K562 (cell line): ENCODE data around the gene VSTM2B. TPM values are rescaled to one million over a fixed set of nuclear protein-coding genes. Genes with fewer than 3 reads are reported as not detected.

Experiments used
- ATAC-seq: fragments of 200-7000 bp; cut with Tn5 transposase; 3 replicates; pipeline ENCODE4 v1.9.1; 2020; ENCODE audit warnings: moderate library complexity
- BruUV-seq: library from RNA; stranded (reverse); fragments of 400-500 nt; replicated peaks from 2 replicates; lab custom pipeline; 2021; lab: Mats Ljungman, UMichigan
- CTCF ChIA-PET: fragments of 300-600 bp; formaldehyde crosslinking; extraction: SDS; loops from one replicate; lab custom pipeline; 2021; ENCODE audit warnings: low intra/inter-chr PET ratio; lab: Yijun Ruan, JAX
- POLR2A ChIA-PET: fragments of 300-600, 350-650 bp; sonication (Branson Sonifier 250); formaldehyde crosslinking; extraction: SDS; loops from one replicate; lab custom pipeline; 2021; ENCODE audit warnings: antibody characterized with exemption, inconsistent platforms; lab: Yijun Ruan, JAX
- DNase-seq, 4 experiments: peaks; one replicate each; pipeline versions ENCODE4 v3.0.0 to v3.0.0-alpha.2; 2011 to 2018; ENCODE audit warnings: low spot score in 3 of 4, mixed read lengths in 3 of 4; ENCODE audit errors: extremely low read depth in 1 of 4
- FAIRE-seq: peaks from 2 replicates; lab custom pipeline; 2011; peaks lifted over from hg19 to GRCh38; lab: Jason Lieb, UNC
- H2AFZ ChIP-seq: 2 replicates; pipeline ENCODE4 v1.6.0; 2011; ENCODE audit warnings: low read depth, low read length, control low read depth, inconsistent platforms
- H3K27ac ChIP-seq: fragments of 200-600 bp; 3 replicates; pipeline ENCODE4 v1.8.0; 2011; ENCODE audit warnings: low read depth, mild to moderate bottlenecking, control low read depth, inconsistent platforms, low read length, moderate library complexity, mixed read lengths; ENCODE audit errors: extremely low read depth
- H3K27me3 ChIP-seq, 2 experiments: fragments of 300-600 bp in 1 of 2; 2 replicates in 1 of 2; 3 replicates in 1 of 2; pipeline versions ENCODE4 v1.6.0 to v1.8.0; 2011; ENCODE audit warnings: inconsistent platforms in 2 of 2, low read length in 2 of 2, mild to moderate bottlenecking in 1 of 2, mixed read lengths in 1 of 2, moderate library complexity in 1 of 2; ENCODE audit not compliant: control insufficient read depth in 2 of 2, insufficient read depth in 2 of 2
- H3K36me3 ChIP-seq: fragments of 300-600 bp; 3 replicates; pipeline ENCODE4 v1.8.0; 2011; ENCODE audit warnings: mild to moderate bottlenecking, low read length, inconsistent platforms; ENCODE audit not compliant: control insufficient read depth, insufficient read depth
- H3K4me1 ChIP-seq, 2 experiments: fragments of 200-600 bp in 1 of 2; replicated peaks in 1 of 2; 2 replicates in 1 of 2; 3 replicates in 1 of 2; pipeline versions ENCODE4 v1.5.1 to v1.8.0; 2011; ENCODE audit warnings: inconsistent platforms in 2 of 2, low read length in 2 of 2, mild to moderate bottlenecking in 1 of 2, mixed read lengths in 1 of 2, moderate library complexity in 1 of 2; ENCODE audit not compliant: control insufficient read depth in 2 of 2, insufficient read depth in 2 of 2
- H3K4me2 ChIP-seq: 2 replicates; pipeline ENCODE4 v1.6.1; 2011; ENCODE audit warnings: low read length, control low read depth, inconsistent platforms, mixed read lengths; ENCODE audit not compliant: insufficient read depth
- H3K4me3 ChIP-seq: fragments of 200-600 bp; sonication (generic), shearing (Covaris generic); 2 replicates; pipeline ENCODE4 v1.5.1; 2016; ENCODE audit warnings: control low read depth, inconsistent platforms
- H3K79me2 ChIP-seq: fragments of 200-600 bp; 3 replicates; pipeline ENCODE4 v1.8.0; 2011; ENCODE audit warnings: low read length, inconsistent platforms; ENCODE audit not compliant: control insufficient read depth, insufficient read depth
- H3K9ac ChIP-seq, 2 experiments: 2 replicates each; pipeline versions ENCODE4 v1.6.0 to v1.6.1; 2011; ENCODE audit warnings: low read depth in 2 of 2, low read length in 2 of 2, control low read depth in 1 of 2, inconsistent platforms in 1 of 2, mild to moderate bottlenecking in 1 of 2, mixed read lengths in 1 of 2; ENCODE audit not compliant: insufficient read depth in 1 of 2
- H3K9me1 ChIP-seq: one replicate; pipeline ENCODE4 v1.6.0; 2011; ENCODE audit warnings: inconsistent platforms, mild to moderate bottlenecking, low read length, moderate library complexity; ENCODE audit not compliant: control insufficient read depth, insufficient read depth
- H3K9me3 ChIP-seq: replicated peaks from 2 replicates; pipeline ENCODE4 v1.5.1; 2011; ENCODE audit warnings: low read depth, low read length, inconsistent platforms; ENCODE audit not compliant: control insufficient read depth, insufficient read depth
- H4K20me1 ChIP-seq: replicated peaks from 2 replicates; pipeline ENCODE4 v1.6.1; 2011; ENCODE audit warnings: low read length, inconsistent platforms, mixed read lengths; ENCODE audit not compliant: control insufficient read depth, insufficient read depth
- BRD4 ChIP-seq: fragments of 200-600 bp; sonication (generic); IDR thresholded peaks from 2 replicates; pipeline ENCODE4 v1.6.1; 2017; ENCODE audit warnings: inconsistent platforms
- CHCHD3 ChIP-seq: fragments of 250-450 bp; sonication (Bioruptor Pico); IDR thresholded peaks from 2 replicates; pipeline ENCODE4 v2.1.2; 2022; ENCODE audit warnings: mild to moderate bottlenecking
- DIDO1 ChIP-seq: fragments of 450-650 bp; IDR thresholded peaks from 2 replicates; pipeline ENCODE4 v1.6.1; 2016; ENCODE audit warnings: low read depth, missing biosample characterization, missing genetic modification characterization
- ETV6 ChIP-seq, 3 experiments: fragments of 150-350 bp in 1 of 3; sonication (generic) in 1 of 3; formaldehyde crosslinking in 1 of 3; IDR thresholded peaks; 2 replicates each; pipeline versions ENCODE4 v1.6.1 to v1.8.0; 2014 to 2022; ENCODE audit warnings: borderline replicate concordance in 2 of 3, low read depth in 2 of 3, antibody characterized with exemption in 1 of 3, low read length in 1 of 3, mild to moderate bottlenecking in 1 of 3, missing genetic modification reagents in 1 of 3
- KLF16 ChIP-seq: IDR thresholded peaks from 2 replicates; pipeline ENCODE4 v1.6.1; 2016; ENCODE audit warnings: antibody characterized with exemption
- PHB ChIP-seq: fragments of 250-450 bp; sonication (Bioruptor Pico); IDR thresholded peaks from 2 replicates; pipeline ENCODE4 v1.5.0; 2021
- SRSF7 ChIP-seq: fragments of 200-400 bp; formaldehyde crosslinking; optimal IDR thresholded peaks from 2 replicates; pipeline ENCODE3; 2017; ENCODE audit warnings: mild to moderate bottlenecking, low read depth, low read length
- SRSF9 ChIP-seq: fragments of 200-400 bp; formaldehyde crosslinking; IDR thresholded peaks from 2 replicates; pipeline ENCODE4 v1.6.1; 2017; ENCODE audit warnings: low read depth, low read length, borderline replicate concordance
- ZFP30 ChIP-seq: fragments of 250-450 bp; sonication (Bioruptor Pico); IDR thresholded peaks from 2 replicates; pipeline ENCODE4 v1.8.0; 2022; ENCODE audit warnings: moderate library complexity, mild to moderate bottlenecking, inconsistent platforms, borderline replicate concordance
- ZNF436 ChIP-seq: fragments of 250-450, 450-650 bp; sonication (Bioruptor Pico); formaldehyde crosslinking; IDR thresholded peaks from 2 replicates; pipeline ENCODE4 v1.7.0; 2020; ENCODE audit warnings: mild to moderate bottlenecking
- ZNF589 ChIP-seq: fragments of 200-800 bp; sonication (Bioruptor generic); IDR thresholded peaks from 2 replicates; pipeline ENCODE4 v1.6.1; 2016; ENCODE audit warnings: low read depth, missing genetic modification characterization, missing compliant biosample characterization
- ZNF778 ChIP-seq: fragments of 450-650 bp; formaldehyde crosslinking; IDR thresholded peaks from 2 replicates; pipeline ENCODE4 v1.4.0; 2020; ENCODE audit warnings: mild to moderate bottlenecking, moderate library complexity
- WGBS: fragments of 100-300 bp; shearing (Covaris generic); methylation state at CpG from one replicate; pipeline ENCODE4 v1.1.6; 2016; ENCODE audit warnings: low coverage, mixed read lengths; ENCODE audit not compliant: insufficient coverage; ENCODE audit errors: missing lambda C conversion rate; 5-methylcytosine and 5-hydroxymethylcytosine counted together
- in situ Hi-C: fragments of 300-500 bp; cut with MboI; formaldehyde crosslinking; loops from 4 replicates; pipeline ENCODE4 v1.15.0; 2018; ENCODE audit warnings: inconsistent platforms, mixed read lengths
- intact Hi-C: fragments of 100-400 bp; cut with micrococcal nuclease; formaldehyde crosslinking; loops from 2 replicates; pipeline ENCODE4 v1.14.2; 2022
- polyA plus RNA-seq, 8 experiments: library from polyadenylated mRNA; depleted of rRNA in 4 of 8; stranded (reverse) in 5 of 8; unstranded in 3 of 8; fragments of >200 nt; fragmentation: Nextera tagmentation in 2 of 8; fragmentation: Illumina TruSeq in 1 of 8; extraction: Ambion mirVana in 2 of 8; extraction: Trizol in 1 of 8; gene quantifications; 2 replicates each; pipeline versions ENCODE4 v1.2.1 to v1.2.3, GENCODE V29; 2011 to 2014; ENCODE audit warnings: inconsistent platforms in 1 of 8, missing spikeins in 1 of 8
- total RNA-seq, 7 experiments: library from RNA; depleted of rRNA in 6 of 7; stranded (reverse); fragments of >200 nt in 6 of 7; fragmentation: Illumina TruSeq in 2 of 7; extraction: Trizol in 2 of 7; gene quantifications; 2 replicates each; pipeline versions ENCODE4 v1.2.1 to v1.2.3, GENCODE V29; 2011 to 2021; ENCODE audit warnings: low replicate concordance in 1 of 7
- TF ChIP-seq, protein P1 (sequence below), 2 experiments: fragments of 450-650 bp in 1 of 2; IDR thresholded peaks; 2 replicates each; pipeline ENCODE4 v1.6.1; 2011 to 2017; ENCODE audit warnings: low read depth in 2 of 2, antibody characterized with exemption in 1 of 2, borderline replicate concordance in 1 of 2, low read length in 1 of 2, mild to moderate bottlenecking in 1 of 2, mixed read lengths in 1 of 2; ENCODE audit not compliant: control insufficient read depth in 1 of 2
- TF ChIP-seq, protein P2 (sequence below): fragments of 250-450 bp; sonication (Bioruptor Pico); IDR thresholded peaks from 2 replicates; pipeline ENCODE4 v1.5.0; 2021

The VSTM2B gene
- total and polyA plus RNA-seq, 9 of the 15 experiments (the other 6 are each of a cell fraction or from before 2014, with no cell fraction given) = not detected

DNA sequence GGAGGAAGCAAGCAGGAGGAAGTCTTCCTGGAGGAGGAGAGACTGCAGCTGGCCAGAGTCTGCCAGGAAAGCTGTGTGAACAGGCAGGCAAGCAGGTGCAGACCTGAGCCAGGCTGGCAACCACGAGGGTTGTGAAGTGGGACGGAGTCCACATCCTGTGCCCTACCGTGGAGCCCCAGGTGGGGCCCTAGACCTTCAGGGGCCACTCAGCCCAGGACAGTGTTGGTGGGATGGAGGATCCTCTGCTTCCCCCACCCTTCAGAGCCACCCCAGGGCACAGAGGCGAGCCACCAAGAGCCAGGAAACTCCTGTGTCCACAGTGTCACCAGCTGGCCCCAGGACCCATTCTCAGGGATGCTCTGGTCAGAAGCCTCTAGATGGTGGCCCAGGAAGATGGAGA is 8.4 kb upstream of the VSTM2B start (continued):
- TF ChIP-seq, protein P1, sequence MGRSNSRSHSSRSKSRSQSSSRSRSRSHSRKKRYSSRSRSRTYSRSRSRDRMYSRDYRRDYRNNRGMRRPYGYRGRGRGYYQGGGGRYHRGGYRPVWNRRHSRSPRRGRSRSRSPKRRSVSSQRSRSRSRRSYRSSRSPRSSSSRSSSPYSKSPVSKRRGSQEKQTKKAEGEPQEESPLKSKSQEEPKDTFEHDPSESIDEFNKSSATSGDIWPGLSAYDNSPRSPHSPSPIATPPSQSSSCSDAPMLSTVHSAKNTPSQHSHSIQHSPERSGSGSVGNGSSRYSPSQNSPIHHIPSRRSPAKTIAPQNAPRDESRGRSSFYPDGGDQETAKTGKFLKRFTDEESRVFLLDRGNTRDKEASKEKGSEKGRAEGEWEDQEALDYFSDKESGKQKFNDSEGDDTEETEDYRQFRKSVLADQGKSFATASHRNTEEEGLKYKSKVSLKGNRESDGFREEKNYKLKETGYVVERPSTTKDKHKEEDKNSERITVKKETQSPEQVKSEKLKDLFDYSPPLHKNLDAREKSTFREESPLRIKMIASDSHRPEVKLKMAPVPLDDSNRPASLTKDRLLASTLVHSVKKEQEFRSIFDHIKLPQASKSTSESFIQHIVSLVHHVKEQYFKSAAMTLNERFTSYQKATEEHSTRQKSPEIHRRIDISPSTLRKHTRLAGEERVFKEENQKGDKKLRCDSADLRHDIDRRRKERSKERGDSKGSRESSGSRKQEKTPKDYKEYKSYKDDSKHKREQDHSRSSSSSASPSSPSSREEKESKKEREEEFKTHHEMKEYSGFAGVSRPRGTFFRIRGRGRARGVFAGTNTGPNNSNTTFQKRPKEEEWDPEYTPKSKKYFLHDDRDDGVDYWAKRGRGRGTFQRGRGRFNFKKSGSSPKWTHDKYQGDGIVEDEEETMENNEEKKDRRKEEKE (IDR thresholded peaks at IDR 0.05; ENCODE audit: borderline replicate concordance in 1 of 2, control insufficient read depth in 1 of 2, low read depth in 2 of 2, low read length in 1 of 2) = no peak

DNA sequence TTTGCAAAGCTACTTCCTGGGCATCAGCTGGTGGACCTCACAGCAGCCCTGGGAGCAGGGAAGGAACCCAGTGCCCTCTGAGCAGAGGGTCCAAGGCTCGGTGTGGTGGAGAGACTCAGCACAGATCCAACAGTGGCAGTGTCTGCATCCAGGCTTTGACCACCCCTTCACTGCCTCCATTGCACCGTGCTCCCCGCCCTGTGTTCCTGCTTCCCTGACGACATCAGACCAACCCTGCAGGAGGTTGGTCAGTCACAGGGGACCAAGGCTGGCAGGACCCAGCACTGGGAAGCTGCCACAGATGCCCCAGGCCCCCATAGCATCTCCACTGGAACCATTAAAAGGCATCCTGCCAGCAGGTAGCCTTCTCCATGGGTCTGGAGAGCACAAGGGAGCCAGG is 7.8 kb upstream of the VSTM2B start:
- Histone ChIP-seq H3K9ac (no peak overlapping the region), H3K4me1 (no peaks in the 10 kb centered on the region), H3K36me3 (no peaks in the 10 kb centered on the region), H3K79me2 (no peaks in the 10 kb centered on the region), H3K9me1 (no peaks in the 10 kb centered on the region), H3K9me3 (no peaks in the 10 kb centered on the region), H4K20me1 (0 out of 2 replicates have a peak, but pooled peaks cover 3% of the 10 kb centered on the region), H3K27me3 (peaks cover 0 to 6% of the 10 kb centered on the region in 2 experiments; a peak in 2 of 5 replicates), H3K4me2 (no peak overlapping the region), H3K4me3 (no peak overlapping the region), H2AFZ (no peak overlapping the region), H3K27ac (no peak overlapping the region)
- ATAC-seq (no peak), DNase-seq (no peak), FAIRE-seq (no peak)
- BruUV-seq = no TSS peak
- TF ChIP-seq DIDO1 (no peak), SRSF7 (no peak), ZNF436 (CRISPR knock-in tag) (no peak), CHCHD3 (CRISPR knock-in tag) (no peak), PHB (CRISPR knock-in tag) (no peak), ZNF778 (CRISPR knock-in tag) (no peak), ETV6 (IDR thresholded peaks at IDR 0.05; ENCODE audit: borderline replicate concordance in 1 of 2, low read depth in 2 of 2, low read length in 1 of 2) (no peak), ETV6 (CRISPR knock-in tag; IDR thresholded peaks at IDR 0.05; ENCODE audit: borderline replicate concordance) (no peak), KLF16 (no peak), ZNF589 (CRISPR knock-in tag) (no peak), ZFP30 (no peak), SRSF9 (no peak), BRD4 (no peak)
- TF ChIP-seq, protein P2, sequence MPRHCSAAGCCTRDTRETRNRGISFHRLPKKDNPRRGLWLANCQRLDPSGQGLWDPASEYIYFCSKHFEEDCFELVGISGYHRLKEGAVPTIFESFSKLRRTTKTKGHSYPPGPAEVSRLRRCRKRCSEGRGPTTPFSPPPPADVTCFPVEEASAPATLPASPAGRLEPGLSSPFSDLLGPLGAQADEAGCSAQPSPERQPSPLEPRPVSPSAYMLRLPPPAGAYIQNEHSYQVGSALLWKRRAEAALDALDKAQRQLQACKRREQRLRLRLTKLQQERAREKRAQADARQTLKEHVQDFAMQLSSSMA (CRISPR knock-in tag) = no peak
- 0% methylated on average over 4 of the region's 4 CpGs for WGBS
- in situ Hi-C loops = no loop called here
- intact Hi-C loops = no loop called here
- POLR2A ChIA-PET = no interaction called here
- CTCF ChIA-PET = no interaction called here
